HG02943 (cell line): ENCODE measurements around the gene CD83.

Experiments used
- ATAC-seq: cut with Tn5 transposase; IDR thresholded peaks from one replicate; pipeline ENCODE4 v1.9.1; 2021; ENCODE audit warnings: mild to moderate bottlenecking, low read depth, moderate library complexity; ENCODE audit not compliant: unreplicated experiment

Gene CD83

GRCh38 chr6:14089224-14089623 lies 28.3 kb upstream of the CD83 start:
- no peak for ATAC-seq

- no peak for ATAC-seq
Observed at GRCh38 chr6:14091339-14091978, 26.1 kb upstream of the CD83 start.

GRCh38 chr6:14092316-14092715 lies 25.3 kb upstream of the CD83 start:
- no peak for ATAC-seq

- no peak for ATAC-seq
Observed at GRCh38 chr6:14092838-14093789, 24.5 kb upstream of the CD83 start.

- no peak for ATAC-seq
Observed at GRCh38 chr6:14094721-14095120, 22.9 kb upstream of the CD83 start.

- peak; percentile 46 for ATAC-seq
Observed at GRCh38 chr6:14095437-14095836, 22.1 kb upstream of the CD83 start.

GRCh38 chr6:14100138-14100537 lies 17.4 kb upstream of the CD83 start:
- no peak for ATAC-seq

GRCh38 chr6:14100966-14101365 lies 16.6 kb upstream of the CD83 start:
- no peak for ATAC-seq

- ATAC-seq = no peak
Observed at GRCh38 chr6:14102383-14102782, 15.2 kb upstream of the CD83 start.

GRCh38 chr6:14105547-14105946 lies 12.0 kb upstream of the CD83 start:
- no peak for ATAC-seq

GRCh38 chr6:14107000-14107399 lies 10.6 kb upstream of the CD83 start:
- ATAC-seq = no peak

GRCh38 chr6:14107711-14108494 lies 9.7 kb upstream of the CD83 start:
- ATAC-seq = no peak

- ATAC-seq = peak; percentile 78
Observed at GRCh38 chr6:14108571-14109410, 8.8 kb upstream of the CD83 start.

- peak; percentile 20 for ATAC-seq
Observed at GRCh38 chr6:14109411-14109826, 8.2 kb upstream of the CD83 start.

GRCh38 chr6:14110001-14110818 lies 7.4 kb upstream of the CD83 start:
- ATAC-seq = peak; percentile 48

GRCh38 chr6:14113976-14114375 lies 3.6 kb upstream of the CD83 start:
- ATAC-seq = no peak

GRCh38 chr6:14118091-14118439 lies 493 bp downstream of the CD83 start:
- peak; percentile 4 for ATAC-seq

- ATAC-seq = no peak
Observed at GRCh38 chr6:14118446-14118845, 874 bp downstream of the CD83 start.

GRCh38 chr6:14119784-14120183 lies 2.2 kb downstream of the CD83 start:
- no peak for ATAC-seq
